ENCODE measurements around the gene LYPD6B.

Gene LYPD6B

GRCh38 chr2:149076863-149077412 lies 38.4 kb downstream of the LYPD6B start:
- Histone ChIP-seq H3K4me3 (ENCODE audit: insufficient read depth, low read length, poor library complexity, severe bottlenecking) (no peak overlapping the region), H4K20me1 (ENCODE audit: low read depth, low read length) (no peaks in the 10 kb centered on the region), H3K27me3 (ENCODE audit: low read length) (no peaks in the 10 kb centered on the region), H3K27ac (ENCODE audit: low read depth, low read length) (no peak overlapping the region), H3K9ac (ENCODE audit: low read length) (no peak overlapping the region), H3K9me2 (replicated peaks; ENCODE audit: insufficient read depth, low read length) (no peaks in the 10 kb centered on the region), H3K79me2 (ENCODE audit: insufficient read depth, low read length) (peaks cover 32% of the 10 kb centered on the region), H3F3A (ENCODE audit: insufficient read depth) (no peaks in the 10 kb centered on the region), H3K4me2 (ENCODE audit: low read depth, low read length, poor library complexity, severe bottlenecking) (no peak overlapping the region), H3K9me3 (ENCODE audit: insufficient read depth, low read length) (no peaks in the 10 kb centered on the region), H3K36me3 (ENCODE audit: low read length) (no peaks in the 10 kb centered on the region), H2AFZ (ENCODE audit: low read depth, low read length, severe bottlenecking) (no peak overlapping the region)
- TF ChIP-seq EZH2phosphoT487 (conservative IDR thresholded peaks at IDR 0.05; ENCODE audit: low read length) = no peak
- no peak for TF ChIP-seq CTCF (IDR thresholded peaks at IDR 0.05; ENCODE audit: insufficient read depth, low read length, poor library complexity, severe bottlenecking)

- H3K9ac ChIP-seq (ENCODE audit: low read length) = no peak overlapping the region
- no peak overlapping the region for H3K27ac ChIP-seq (ENCODE audit: low read depth, low read length)
- no peaks in the 10 kb centered on the region for H4K20me1 ChIP-seq (ENCODE audit: low read depth, low read length)
- no peaks in the 10 kb centered on the region for H3K9me2 ChIP-seq (replicated peaks; ENCODE audit: insufficient read depth, low read length)
- H2AFZ ChIP-seq (ENCODE audit: low read depth, low read length, severe bottlenecking) = no peak overlapping the region
- H3K9me3 ChIP-seq (ENCODE audit: insufficient read depth, low read length) = no peaks in the 10 kb centered on the region
- no peaks in the 10 kb centered on the region for H3K27me3 ChIP-seq (ENCODE audit: low read length)
- no peaks in the 10 kb centered on the region for H3F3A ChIP-seq (ENCODE audit: insufficient read depth)
- H3K4me2 ChIP-seq (ENCODE audit: low read depth, low read length, poor library complexity, severe bottlenecking) = no peak overlapping the region
- no peak for TF ChIP-seq EZH2phosphoT487 (conservative IDR thresholded peaks at IDR 0.05; ENCODE audit: low read length)
- no peak for TF ChIP-seq CTCF (IDR thresholded peaks at IDR 0.05; ENCODE audit: insufficient read depth, low read length, poor library complexity, severe bottlenecking)
- H3K4me3 ChIP-seq (ENCODE audit: insufficient read depth, low read length, poor library complexity, severe bottlenecking) = no peak overlapping the region
- no peaks in the 10 kb centered on the region for H3K36me3 ChIP-seq (ENCODE audit: low read length)
- peaks cover 27% of the 10 kb centered on the region for H3K79me2 ChIP-seq (ENCODE audit: insufficient read depth, low read length)
These were observed 39.4 kb downstream of the LYPD6B start for GRCh38 chr2:149077861-149078260.

- no peaks in the 10 kb centered on the region for H3K36me3 ChIP-seq (ENCODE audit: low read length)
- H3K9me3 ChIP-seq (ENCODE audit: insufficient read depth, low read length) = no peaks in the 10 kb centered on the region
- H3K27ac ChIP-seq (ENCODE audit: low read depth, low read length) = no peak overlapping the region
- no peaks in the 10 kb centered on the region for H3F3A ChIP-seq (ENCODE audit: insufficient read depth)
- H3K9ac ChIP-seq (ENCODE audit: low read length) = no peak overlapping the region
- H2AFZ ChIP-seq (ENCODE audit: low read depth, low read length, severe bottlenecking) = no peak overlapping the region
- H3K79me2 ChIP-seq (ENCODE audit: insufficient read depth, low read length) = peaks cover 12% of the 10 kb centered on the region
- no peaks in the 10 kb centered on the region for H4K20me1 ChIP-seq (ENCODE audit: low read depth, low read length)
- no peaks in the 10 kb centered on the region for H3K27me3 ChIP-seq (ENCODE audit: low read length)
- no peak overlapping the region for H3K4me2 ChIP-seq (ENCODE audit: low read depth, low read length, poor library complexity, severe bottlenecking)
- H3K9me2 ChIP-seq (replicated peaks; ENCODE audit: insufficient read depth, low read length) = no peaks in the 10 kb centered on the region
- TF ChIP-seq CTCF (IDR thresholded peaks at IDR 0.05; ENCODE audit: insufficient read depth, low read length, poor library complexity, severe bottlenecking) = no peak
- no peak for TF ChIP-seq EZH2phosphoT487 (conservative IDR thresholded peaks at IDR 0.05; ENCODE audit: low read length)
- no peak overlapping the region for H3K4me3 ChIP-seq (ENCODE audit: insufficient read depth, low read length, poor library complexity, severe bottlenecking)
These were observed 41.6 kb downstream of the LYPD6B start for GRCh38 chr2:149080099-149080498.
